H1 (cell line): ENCODE data around the gene TUBGCP3. TPM values are rescaled to one million over a fixed set of nuclear protein-coding genes. Genes with fewer than 3 reads are reported as not detected.

Experiments
- CTCF ChIA-PET: fragments of 300-600 bp; sonication (Branson Sonifier 250); formaldehyde crosslinking; loops from one replicate; lab custom pipeline; 2021; ENCODE audit not compliant: partially characterized antibody; lab: Charles Lee
- POLR2A ChIA-PET: fragments of 300-600 bp; sonication (Branson Sonifier 250); formaldehyde crosslinking; loops from one replicate; lab custom pipeline; 2021; ENCODE audit warnings: inconsistent platforms; ENCODE audit not compliant: partially characterized antibody; lab: Charles Lee
- DNase-seq, 2 experiments: peaks; one replicate each; pipeline versions ENCODE4 v3.0.0 to v3.0.0-alpha.2; 2010 to 2022; ENCODE audit warnings: low spot score in 2 of 2, low read depth in 1 of 2, mixed read lengths in 1 of 2
- FAIRE-seq: peaks from 2 replicates; lab custom pipeline; 2011; peaks lifted over from hg19 to GRCh38; lab: Jason Lieb, UNC
- H2AFZ ChIP-seq: 2 replicates; pipeline ENCODE4 v1.8.1; 2012; ENCODE audit warnings: low read length, inconsistent platforms
- H2AK5ac ChIP-seq: 2 replicates; pipeline ENCODE4 v1.6.1; 2013; ENCODE audit warnings: low read depth, low read length
- H2BK120ac ChIP-seq: replicated peaks from 2 replicates; pipeline ENCODE3; 2013; ENCODE audit warnings: low read depth, low read length, inconsistent platforms
- H2BK12ac ChIP-seq: 2 replicates; pipeline ENCODE4 v1.6.1; 2013; ENCODE audit warnings: low read depth, low read length
- H2BK15ac ChIP-seq: 2 replicates; pipeline ENCODE4 v1.6.1; 2013; ENCODE audit warnings: low read length
- H2BK20ac ChIP-seq: 2 replicates; pipeline ENCODE4 v1.6.1; 2013; ENCODE audit warnings: low read length
- H2BK5ac ChIP-seq: 2 replicates; pipeline ENCODE4 v1.6.1; 2013; ENCODE audit warnings: low read depth, low read length
- H3K14ac ChIP-seq: 2 replicates; pipeline ENCODE4 v1.6.1; 2013; ENCODE audit warnings: inconsistent platforms; ENCODE audit not compliant: insufficient read length
- H3K18ac ChIP-seq: 2 replicates; pipeline ENCODE4 v1.6.1; 2013; ENCODE audit warnings: low read length; ENCODE audit errors: extremely low read depth
- H3K23ac ChIP-seq: 2 replicates; pipeline ENCODE4 v1.6.1; 2013; ENCODE audit warnings: inconsistent platforms; ENCODE audit not compliant: insufficient read length
- H3K23me2 ChIP-seq: 2 replicates; pipeline ENCODE4 v1.6.1; 2013; ENCODE audit warnings: low read depth, low read length
- H3K27ac ChIP-seq: 2 replicates; pipeline ENCODE4 v1.6.1; 2011; ENCODE audit warnings: low read depth, low read length, inconsistent platforms
- H3K27me3 ChIP-seq, 4 experiments: replicated peaks in 1 of 4; 1 replicate in 1 of 4; 2 replicates in 3 of 4; pipeline versions ENCODE4 v1.6.1 to v1.8.1; 2011 to 2013; ENCODE audit warnings: low read length in 3 of 4, mild to moderate bottlenecking in 3 of 4, inconsistent platforms in 2 of 4, mixed read lengths in 2 of 4, moderate library complexity in 1 of 4; ENCODE audit not compliant: control insufficient read depth in 3 of 4, insufficient read depth in 3 of 4; ENCODE audit errors: extremely low read depth in 1 of 4
- H3K36me3 ChIP-seq, 4 experiments: 2 replicates each; pipeline versions ENCODE4 v1.6.1 to v1.8.1; 2011 to 2013; ENCODE audit warnings: mild to moderate bottlenecking in 4 of 4, low read length in 3 of 4, moderate library complexity in 2 of 4, control low read depth in 1 of 4, inconsistent platforms in 1 of 4; ENCODE audit not compliant: insufficient read depth in 4 of 4, control insufficient read depth in 2 of 4
- H3K4ac ChIP-seq: replicated peaks from 2 replicates; pipeline ENCODE3; 2013; ENCODE audit warnings: low read length, low read depth, mixed read lengths, inconsistent platforms; ENCODE audit not compliant: insufficient read length
- H3K4me1 ChIP-seq, 4 experiments: replicated peaks in 1 of 4; 1 replicate in 1 of 4; 2 replicates in 3 of 4; pipeline versions ENCODE4 v1.6.1 to v1.8.1; 2011 to 2013; ENCODE audit warnings: low read length in 3 of 4, inconsistent platforms in 2 of 4, mixed read lengths in 1 of 4; ENCODE audit not compliant: insufficient read depth in 4 of 4, control insufficient read depth in 3 of 4
- H3K4me2 ChIP-seq, 2 experiments: 2 replicates each; pipeline versions ENCODE4 v1.6.1 to v1.8.1; 2011 to 2013; ENCODE audit warnings: low read depth in 2 of 2, low read length in 2 of 2, control low read depth in 1 of 2, inconsistent platforms in 1 of 2, mild to moderate bottlenecking in 1 of 2; ENCODE audit not compliant: insufficient read depth in 1 of 2
- H3K4me3 ChIP-seq, 4 experiments: fragments of 200-600, 300-600 bp in 1 of 4; sonication (generic), shearing (Covaris generic), sonication (Bioruptor Twin) in 1 of 4; 2 replicates each; pipeline versions ENCODE4 v1.5.1 to v1.8.1; 2011 to 2016; ENCODE audit warnings: low read length in 4 of 4, low read depth in 3 of 4, control low read depth in 2 of 4, inconsistent platforms in 2 of 4, mild to moderate bottlenecking in 2 of 4, mixed read lengths in 1 of 4, moderate library complexity in 1 of 4; ENCODE audit not compliant: insufficient read depth in 2 of 4; ENCODE audit errors: extremely low read depth in 1 of 4
- H3K56ac ChIP-seq: replicated peaks from 2 replicates; pipeline ENCODE3; 2013; ENCODE audit warnings: low read depth, mild to moderate bottlenecking, mixed read lengths, low read length, inconsistent platforms; ENCODE audit not compliant: insufficient read length
- H3K79me1 ChIP-seq: 2 replicates; pipeline ENCODE4 v1.6.1; 2013; ENCODE audit warnings: low read depth, low read length, control low read depth
- H3K79me2 ChIP-seq, 2 experiments: 2 replicates each; pipeline versions ENCODE4 v1.6.1 to v1.8.1; 2012 to 2013; ENCODE audit warnings: low read length in 2 of 2, mild to moderate bottlenecking in 2 of 2, inconsistent platforms in 1 of 2; ENCODE audit not compliant: insufficient read depth in 2 of 2, control insufficient read depth in 1 of 2
- H3K9ac ChIP-seq, 4 experiments: replicated peaks in 1 of 4; 1 replicate in 1 of 4; 2 replicates in 3 of 4; pipeline versions ENCODE4 v1.6.1 to v1.8.1; 2011 to 2013; ENCODE audit warnings: low read depth in 3 of 4, low read length in 3 of 4, control low read depth in 2 of 4, mild to moderate bottlenecking in 2 of 4, moderate library complexity in 2 of 4, inconsistent platforms in 1 of 4; ENCODE audit errors: extremely low read depth in 1 of 4
- H3K9me3 ChIP-seq, 2 experiments: 2 replicates each; pipeline versions ENCODE4 v1.6.1 to v1.8.1; 2012 to 2013; ENCODE audit warnings: mild to moderate bottlenecking in 2 of 2, moderate library complexity in 2 of 2, control low read depth in 1 of 2, inconsistent platforms in 1 of 2, low read depth in 1 of 2, low read length in 1 of 2, mixed read lengths in 1 of 2; ENCODE audit not compliant: insufficient read depth in 2 of 2
- H4K20me1 ChIP-seq, 2 experiments: replicated peaks in 1 of 2; 2 replicates each; pipeline versions ENCODE3 to v1.8.1; 2011 to 2013; ENCODE audit warnings: inconsistent platforms in 2 of 2, low read length in 2 of 2, mild to moderate bottlenecking in 1 of 2; ENCODE audit not compliant: insufficient read depth in 2 of 2, control insufficient read depth in 1 of 2
- H4K5ac ChIP-seq: 2 replicates; pipeline ENCODE4 v1.6.1; 2013; ENCODE audit warnings: low read length, low read depth, mixed read lengths, inconsistent platforms; ENCODE audit not compliant: insufficient read length
- H4K8ac ChIP-seq: 2 replicates; pipeline ENCODE4 v1.8.0; 2013; ENCODE audit warnings: mild to moderate bottlenecking, moderate library complexity, low read length, inconsistent platforms; ENCODE audit not compliant: insufficient read depth; ENCODE audit errors: extremely low read depth
- H4K91ac ChIP-seq: replicated peaks from 2 replicates; pipeline ENCODE3; 2013; ENCODE audit warnings: low read length, mixed read lengths, inconsistent platforms; ENCODE audit not compliant: insufficient read length
- CTBP2 ChIP-seq: IDR thresholded peaks from 2 replicates; pipeline ENCODE4 v1.7.0; 2011; ENCODE audit warnings: borderline replicate concordance, mild to moderate bottlenecking, moderate library complexity, mixed read lengths, low read length; ENCODE audit not compliant: insufficient read depth, insufficient read length
- HDAC2 ChIP-seq, 2 experiments: fragments of 300-600 bp in 1 of 2; sonication (generic) in 1 of 2; IDR thresholded peaks; 2 replicates each; pipeline ENCODE4 v1.6.1; 2011 to 2012; ENCODE audit warnings: low read depth in 2 of 2, low read length in 2 of 2, mild to moderate bottlenecking in 2 of 2, moderate library complexity in 2 of 2, borderline replicate concordance in 1 of 2, inconsistent platforms in 1 of 2
- JUN ChIP-seq: IDR thresholded peaks from 2 replicates; pipeline ENCODE4 v1.6.1; 2011; ENCODE audit warnings: low read depth, mild to moderate bottlenecking, improper control_type of control experiment, low read length
- RAD21 ChIP-seq, 2 experiments: IDR thresholded peaks in 1 of 2; conservative IDR thresholded peaks in 1 of 2; 2 replicates each; pipeline ENCODE4 v1.6.1; 2011; ENCODE audit warnings: low read depth in 2 of 2, low read length in 2 of 2, improper control_type of control experiment in 1 of 2, inconsistent platforms in 1 of 2, mild to moderate bottlenecking in 1 of 2, moderate library complexity in 1 of 2
- SIRT6 ChIP-seq: IDR thresholded peaks from one replicate; pipeline ENCODE4 v1.7.1; 2012; ENCODE audit warnings: low read length, inconsistent platforms
- SIX5 ChIP-seq: IDR thresholded peaks from 2 replicates; pipeline ENCODE4 v1.6.1; 2011; ENCODE audit warnings: mild to moderate bottlenecking, low read depth, low read length
- TEAD4 ChIP-seq: IDR thresholded peaks from 2 replicates; pipeline ENCODE4 v1.6.1; 2012; ENCODE audit warnings: low read depth, low read length, inconsistent platforms, mixed read lengths
- WGBS, 2 experiments: shearing (Covaris generic) in 1 of 2; methylation state at CpG; one replicate each; pipeline versions ENCODE4 v1.1.6 to v1.1.7; 2013 to 2015; ENCODE audit warnings: low lambda C conversion rate in 2 of 2, mixed read lengths in 2 of 2, inconsistent platforms in 1 of 2, low coverage in 1 of 2, missing lambda C conversion rate in 1 of 2; ENCODE audit not compliant: insufficient replicate concordance in 2 of 2, insufficient coverage in 1 of 2, insufficient read length in 1 of 2; ENCODE audit errors: extremely low coverage in 1 of 2, missing lambda C conversion rate in 1 of 2; 5-methylcytosine and 5-hydroxymethylcytosine counted together
- polyA plus RNA-seq, 7 experiments: library from polyadenylated mRNA; depleted of rRNA in 3 of 7; stranded (reverse) in 5 of 7; unstranded in 2 of 7; fragments of >200 nt in 5 of 7; fragments of 200-250 nt in 2 of 7; gene quantifications; 1 replicate in 5 of 7; 2 replicates in 1 of 7; 4 replicates in 1 of 7; pipeline versions ENCODE4 v1.2.1 to v1.2.3, GENCODE V29; 2011 to 2013; ENCODE audit warnings: missing spikeins in 2 of 7, mixed read lengths in 2 of 7
- total RNA-seq: library from RNA; stranded (reverse); fragmentation: NEBNext Ultra II Directional; extraction: Animal tissue kit (Norgen Biotek cat#: 25700); gene quantifications from 2 replicates; pipeline ENCODE4 v1.2.1, GENCODE V29; 2021

Gene TUBGCP3
- total and polyA plus RNA-seq, 2 of the 8 experiments (the other 6 are each of a cell fraction or from before 2014, with no cell fraction given): 27.0 to 31.7 TPM

DNA sequence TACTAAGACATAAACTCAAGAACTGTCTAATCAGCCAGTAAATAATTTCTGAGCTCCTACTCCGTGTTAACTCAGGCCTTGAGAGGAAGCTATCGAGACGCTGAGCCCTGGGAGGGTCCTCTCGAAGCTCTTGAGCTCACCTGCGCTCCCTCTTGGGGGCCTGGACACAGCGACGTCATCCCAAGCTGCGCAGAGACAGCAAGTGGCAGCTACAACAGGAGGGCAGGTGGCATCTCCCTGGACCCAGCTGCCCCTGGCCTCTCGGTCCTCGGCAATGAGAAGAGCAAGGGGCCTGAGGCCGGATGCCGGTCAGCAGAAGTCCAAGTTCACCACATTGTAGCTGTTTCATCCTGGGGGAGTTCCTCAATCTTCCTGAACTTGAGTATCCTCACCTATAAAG is 30.5 kb upstream of the TUBGCP3 start:
- Histone ChIP-seq H3K9ac (no peak overlapping the region), H3K9me3 (no peaks in the 10 kb centered on the region), H3K79me2 (no peaks in the 10 kb centered on the region), H3K79me1 (no peaks in the 10 kb centered on the region), H3K4me2 (no peak overlapping the region), H3K4me3 (no peak overlapping the region), H3K36me3 (no peaks in the 10 kb centered on the region), H3K56ac (no peak overlapping the region), H3K4me1 (no peaks in the 10 kb centered on the region), H2AFZ (no peak overlapping the region), H3K14ac (no peak overlapping the region), H3K4ac (no peak overlapping the region), H2BK120ac (no peak overlapping the region), H3K27me3 (no peaks in the 10 kb centered on the region; a peak in 1 of 7 replicates), H2BK20ac (no peak overlapping the region), H4K8ac (no peak overlapping the region), H3K18ac (no peak overlapping the region), H2BK5ac (no peak overlapping the region), H2BK12ac (no peak overlapping the region), H3K23me2 (no peaks in the 10 kb centered on the region), H4K5ac (no peak overlapping the region), H2BK15ac (no peak overlapping the region), H3K27ac (no peak overlapping the region), H4K20me1 (no peaks in the 10 kb centered on the region), H3K23ac (no peak overlapping the region), H2AK5ac (0 out of 2 replicates have a peak overlapping the region, but pooled peaks have one; percentile 39), H4K91ac (no peak overlapping the region)
- FAIRE-seq (no peak), DNase-seq (no peak)
- WGBS, 2 experiments: 94% methylated on average over 12 of the region's 12 CpGs; no CpG with 5 or more reads in 1 of the 2 experiments
- ChIA-PET POLR2A (interaction anchor here (1.3 kb wide), 1 partner anchor 12 kb away, joined by 3 read pairs; no protein-coding TSS in a partner anchor), CTCF (interaction anchor here (0.6 to 2.1 kb wide), 11 partner anchors 9 to 267 kb away, joined by 3 to 9 read pairs (median 4); no protein-coding TSS in a partner anchor)
- TF ChIP-seq SIX5 (no peak), TEAD4 (no peak), RAD21 (IDR thresholded peaks at IDR 0.05 in 1 of 2, conservative IDR thresholded peaks at IDR 0.05 in 1 of 2; ENCODE audit: low read depth in 2 of 2, low read length in 2 of 2) (no peak), JUN (no peak), CTBP2 (no peak), HDAC2 (IDR thresholded peaks at IDR 0.05; ENCODE audit: borderline replicate concordance in 1 of 2, low read depth in 2 of 2, low read length in 2 of 2) (no peak), SIRT6 (no peak)
